Stimulated activated CD4-positive, alpha-beta T cell treated with anti-CD3 and anti-CD28 coated beads, Interleukin-12 subunit alpha, Interleukin-12 subunit beta, amount 100 ng/mL, for 48 hours (primary cell): ENCODE measurements around the gene KLF11.
"Not testable (repeated sequence)": the region's sequence is repeated elsewhere in the genome, so short reads cannot be mapped to it uniquely, and the experiment has no call there.

Experiments
- DNase-seq, 3 donors: peaks; one replicate each; pipeline ENCODE4 v3.0.0-alpha.2; 2020; ENCODE audit warnings: low read depth in 2 of 3, low spot score in 1 of 3

KLF11 gene

GRCh38 chr2:10022966-10023662 lies 20.2 kb upstream of the KLF11 start:
- DNase-seq, result no peak

- DNase-seq, result no peak
Measured at GRCh38 chr2:10026940-10027569, 16.3 kb upstream of the KLF11 start.

GRCh38 chr2:10027660-10028330 lies 15.6 kb upstream of the KLF11 start:
- DNase-seq, result no peak

GRCh38 chr2:10028407-10028987 lies 14.9 kb upstream of the KLF11 start:
- no peak for DNase-seq

GRCh38 chr2:10028988-10029874 lies 14.1 kb upstream of the KLF11 start:
- peak in 1 of 3 donors; percentile 10 for DNase-seq

GRCh38 chr2:10029875-10030223 lies 13.5 kb upstream of the KLF11 start:
- no peak for DNase-seq

- DNase-seq, result no peak
Measured at GRCh38 chr2:10030311-10030736, 13.0 kb upstream of the KLF11 start.

- DNase-seq, result not testable (repeated sequence)
Measured at GRCh38 chr2:10030798-10031197, 12.6 kb upstream of the KLF11 start.

- DNase-seq, result no peak
Measured at GRCh38 chr2:10031886-10032745, 11.2 kb upstream of the KLF11 start.

- DNase-seq, result no peak
Measured at GRCh38 chr2:10032746-10033105, 10.6 kb upstream of the KLF11 start.

GRCh38 chr2:10033251-10034006 lies 9.9 kb upstream of the KLF11 start:
- DNase-seq, result no peak

- DNase-seq, result no peak
Measured at GRCh38 chr2:10034333-10035052, 8.9 kb upstream of the KLF11 start.

- no peak for DNase-seq
Measured at GRCh38 chr2:10035053-10035422, 8.3 kb upstream of the KLF11 start.

- DNase-seq, result no peak
Measured at GRCh38 chr2:10035633-10036032, 7.7 kb upstream of the KLF11 start.

- DNase-seq, result peak in 1 of 3 donors; percentile 29
Measured at GRCh38 chr2:10036095-10036884, 7.1 kb upstream of the KLF11 start.

- DNase-seq, result no peak
Measured at GRCh38 chr2:10038123-10038522, 5.2 kb upstream of the KLF11 start.

- DNase-seq, result no peak
Measured at GRCh38 chr2:10038716-10039115, 4.6 kb upstream of the KLF11 start.
